Smooth muscle cell (in vitro differentiated cells): Measurements from ENCODE around the gene GAGE12G. TPM values are rescaled to one million over a fixed set of nuclear protein-coding genes. Genes with fewer than 3 reads are reported as not detected.
"Not testable (repeated sequence)": the region's sequence is repeated elsewhere in the genome, so short reads cannot be mapped to it uniquely, and the experiment has no call there.

Source experiments
- DNase-seq: peaks from one replicate; lab custom pipeline; 2025; ENCODE audit not compliant: unreplicated experiment; lab: John Stamatoyannopoulos, UW
- H2AFZ ChIP-seq: fragments of 200-600 bp; sonication (generic); 2 replicates; pipeline ENCODE4 v1.6.0; 2016; ENCODE audit warnings: antibody characterized with exemption, low read depth, mild to moderate bottlenecking
- H3F3A ChIP-seq: fragments of 200-600 bp; sonication (generic); 2 replicates; pipeline ENCODE4 v1.6.0; 2017; ENCODE audit warnings: antibody characterized with exemption, low read depth
- H3K27ac ChIP-seq: fragments of 200-600 bp; sonication (generic); 2 replicates; pipeline ENCODE4 v1.5.1; 2016; ENCODE audit warnings: low read depth, mild to moderate bottlenecking
- H3K27me3 ChIP-seq: fragments of 200-600 bp; sonication (generic); 2 replicates; pipeline ENCODE4 v1.6.1; 2016; ENCODE audit warnings: low read depth, mild to moderate bottlenecking
- H3K36me3 ChIP-seq: fragments of 200-600 bp; sonication (generic); 2 replicates; pipeline ENCODE4 v1.5.1; 2016; ENCODE audit warnings: low read depth
- H3K4me1 ChIP-seq: fragments of 200-600 bp; sonication (generic); 2 replicates; pipeline ENCODE4 v1.5.1; 2016; ENCODE audit warnings: low read depth
- H3K4me2 ChIP-seq: fragments of 200-600 bp; sonication (generic); 2 replicates; pipeline ENCODE4 v1.6.0; 2016; ENCODE audit warnings: mild to moderate bottlenecking
- H3K4me3 ChIP-seq: fragments of 200-600 bp; sonication (generic); 2 replicates; pipeline ENCODE4 v1.5.1; 2016; ENCODE audit warnings: mild to moderate bottlenecking
- H3K79me2 ChIP-seq: fragments of 200-600 bp; sonication (generic); 2 replicates; pipeline ENCODE4 v1.6.0; 2016; ENCODE audit warnings: low read depth, mild to moderate bottlenecking
- H3K9ac ChIP-seq: fragments of 200-600 bp; sonication (generic); 2 replicates; pipeline ENCODE4 v1.6.0; 2016; ENCODE audit warnings: low read depth
- H3K9me3 ChIP-seq: fragments of 200-600 bp; sonication (generic); replicated peaks from 2 replicates; pipeline ENCODE4 v1.5.1; 2016; ENCODE audit warnings: low read depth
- H4K20me1 ChIP-seq: fragments of 200-600 bp; sonication (generic); 2 replicates; pipeline ENCODE4 v1.6.0; 2016; ENCODE audit warnings: low read depth
- CTCF ChIP-seq: fragments of 200-600 bp; sonication (generic); IDR thresholded peaks from 2 replicates; pipeline ENCODE4 v1.5.1; 2017; ENCODE audit warnings: borderline replicate concordance, mild to moderate bottlenecking, antibody characterized with exemption; ENCODE audit not compliant: insufficient read depth, poor library complexity, severe bottlenecking
- WGBS: methylation state at CpG from one replicate; pipeline ENCODE4 v1.1.7; 2016; ENCODE audit warnings: low lambda C conversion rate; 5-methylcytosine and 5-hydroxymethylcytosine counted together
- polyA plus RNA-seq: library from polyadenylated mRNA; unstranded; fragments of >200 nt; fragmentation: Nextera tagmentation; extraction: Ambion mirVana; gene quantifications from 2 replicates; pipeline ENCODE4 v1.2.1, GENCODE V29; 2016
- total RNA-seq: library from RNA; depleted of rRNA; stranded (reverse); fragments of >200 nt; gene quantifications from 2 replicates; pipeline ENCODE4 v1.2.3, GENCODE V29; 2014

The GAGE12G gene
- total and polyA plus RNA-seq, 2 experiments from 2014 or later = not detected

- H3K9ac ChIP-seq, H3K4me3 ChIP-seq, H3K36me3 ChIP-seq, H4K20me1 ChIP-seq, H3K4me1 ChIP-seq, H3K27me3 ChIP-seq, H3K9me3 ChIP-seq, H2AFZ ChIP-seq, H3K27ac ChIP-seq, H3F3A ChIP-seq, DNase-seq, H3K79me2 ChIP-seq, H3K4me2 ChIP-seq: not testable (repeated sequence)
- WGBS = no CpG with 5 or more reads among the region's 16 CpGs
These were observed 19.0 kb downstream of the GAGE12G start, which contains the start of gene GAGE2A for GRCh38 chrX:49589196-49589595. Gene GAGE2A, plus strand, starts transcription at chrX:49589496. Its CDS starts 1,155 bp downstream, at chrX:49590651.

- H3K9ac ChIP-seq, H3K9me3 ChIP-seq, H3F3A ChIP-seq, DNase-seq, H3K27ac ChIP-seq, H3K4me3 ChIP-seq, H3K4me1 ChIP-seq, H3K36me3 ChIP-seq, H3K27me3 ChIP-seq, H2AFZ ChIP-seq, H3K4me2 ChIP-seq, H4K20me1 ChIP-seq, H3K79me2 ChIP-seq: not testable (repeated sequence)
- 92% methylated on average over 31 of the region's 37 CpGs for WGBS
These were observed 19.7 kb downstream of the GAGE12G start for GRCh38 chrX:49589769-49590478.

DNA sequence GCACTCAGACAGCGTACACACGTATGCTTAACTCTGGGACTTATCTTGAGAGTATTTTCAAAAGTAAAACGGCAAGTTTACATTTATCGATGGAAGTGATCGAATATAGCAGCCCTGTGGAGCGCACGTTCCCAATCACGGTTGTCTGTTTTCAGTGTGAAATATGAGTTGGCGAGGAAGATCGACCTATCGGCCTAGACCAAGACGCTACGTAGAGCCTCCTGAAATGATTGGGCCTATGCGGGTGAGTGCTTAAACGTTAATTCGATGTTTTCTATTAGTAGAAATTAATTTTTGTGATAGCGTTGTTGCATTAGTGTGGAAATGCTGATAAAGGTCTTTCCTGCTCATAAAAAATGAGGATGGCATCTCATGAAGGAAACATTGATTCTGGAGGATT, 20.3 kb downstream of the GAGE12G start:
- H4K20me1 ChIP-seq, H3K79me2 ChIP-seq, H3K27ac ChIP-seq, H3K36me3 ChIP-seq, H3K27me3 ChIP-seq, H3K4me1 ChIP-seq, H3F3A ChIP-seq, DNase-seq, H3K9me3 ChIP-seq, H3K4me2 ChIP-seq, H2AFZ ChIP-seq, H3K9ac ChIP-seq, H3K4me3 ChIP-seq: not testable (repeated sequence)
- WGBS = 89% methylated on average over 14 of the region's 17 CpGs

- not testable (repeated sequence) for H3F3A ChIP-seq, H3K36me3 ChIP-seq, H3K27me3 ChIP-seq, H3K4me1 ChIP-seq, H3K27ac ChIP-seq, H3K4me2 ChIP-seq, H3K9me3 ChIP-seq, H3K9ac ChIP-seq, H2AFZ ChIP-seq, H3K4me3 ChIP-seq, H3K79me2 ChIP-seq, H4K20me1 ChIP-seq, DNase-seq
- no CpG with 5 or more reads among the region's 16 CpGs for WGBS
These were observed 28.5 kb downstream of the GAGE12G start, which contains the start of gene GAGE1 for GRCh38 chrX:49598720-49599119. Gene GAGE1, plus strand, starts transcription at chrX:49599020. Its CDS starts 1,155 bp downstream, at chrX:49600175.

- no peaks in the 10 kb centered on the region for H3F3A ChIP-seq
- no peaks in the 10 kb centered on the region for H3K79me2 ChIP-seq
- DNase-seq = no peak
- H3K4me3 ChIP-seq = no peak overlapping the region
- H4K20me1 ChIP-seq = no peaks in the 10 kb centered on the region
- no peak for TF ChIP-seq CTCF
- 43% methylated on average over 7 of the region's 7 CpGs for WGBS
- H3K9ac ChIP-seq = no peak overlapping the region
- no peaks in the 10 kb centered on the region for H3K27me3 ChIP-seq
- H3K9me3 ChIP-seq = no peaks in the 10 kb centered on the region
- peak overlapping the region; percentile 19 for H3K4me2 ChIP-seq
- no peaks in the 10 kb centered on the region for H3K4me1 ChIP-seq
- no peak overlapping the region for H2AFZ ChIP-seq
- H3K27ac ChIP-seq = no peak overlapping the region
- H3K36me3 ChIP-seq = no peaks in the 10 kb centered on the region
These were observed 40.6 kb downstream of the GAGE12G start for GRCh38 chrX:49610718-49611310.
